Measurements from ENCODE around the gene SIRT7. TPM values are rescaled to one million over a fixed set of nuclear protein-coding genes. Genes with fewer than 3 reads are reported as not detected.

Gene SIRT7
- total and polyA plus RNA-seq, 4 donors = 5.8 to 24.2 (median 15.4) TPM

DNA sequence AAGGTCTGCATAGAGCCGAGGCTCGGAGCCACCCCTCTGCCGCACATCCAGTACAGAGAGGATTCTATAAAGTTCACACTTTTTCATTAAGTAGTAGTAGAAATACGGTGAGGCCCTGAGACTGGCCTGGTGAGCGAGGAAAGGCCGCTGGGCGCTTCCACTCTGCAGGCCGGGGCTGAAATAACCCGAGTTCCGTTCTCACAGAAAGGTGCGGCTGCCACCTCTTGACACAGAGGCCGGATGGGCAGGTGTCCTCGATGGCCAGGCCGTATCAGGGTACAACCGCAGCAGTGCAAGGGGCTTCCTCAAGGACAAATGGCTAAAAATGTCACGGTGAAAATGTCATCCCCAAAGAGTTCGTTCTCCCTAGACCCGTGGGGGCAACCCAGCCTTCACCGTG, 6.0 kb downstream of the SIRT7 start:
- Histone ChIP-seq H3K27ac (ENCODE audit: low read depth, low read length) (peak overlapping the region; percentile 42), H3K4me1 (ENCODE audit: control insufficient read depth, insufficient read depth, low read length) (peaks cover 29% of the 10 kb centered on the region), H3K36me3 (ENCODE audit: control insufficient read depth, insufficient read depth, low read length) (peaks cover 69% of the 10 kb centered on the region), H3K4me3 (ENCODE audit: low read depth, low read length) (no peak overlapping the region), H3K27me3 (ENCODE audit: control insufficient read depth, insufficient read depth, low read length) (no peaks in the 10 kb centered on the region), H3K9me3 (ENCODE audit: control insufficient read depth, insufficient read depth, low read length) (no peaks in the 10 kb centered on the region)
- no peak for DNase-seq (ENCODE audit: low read depth in 4 of 6, low spot score in 6 of 6)
- WGBS (ENCODE audit: insufficient coverage) = 89% methylated on average over 16 of the region's 19 CpGs

DNA sequence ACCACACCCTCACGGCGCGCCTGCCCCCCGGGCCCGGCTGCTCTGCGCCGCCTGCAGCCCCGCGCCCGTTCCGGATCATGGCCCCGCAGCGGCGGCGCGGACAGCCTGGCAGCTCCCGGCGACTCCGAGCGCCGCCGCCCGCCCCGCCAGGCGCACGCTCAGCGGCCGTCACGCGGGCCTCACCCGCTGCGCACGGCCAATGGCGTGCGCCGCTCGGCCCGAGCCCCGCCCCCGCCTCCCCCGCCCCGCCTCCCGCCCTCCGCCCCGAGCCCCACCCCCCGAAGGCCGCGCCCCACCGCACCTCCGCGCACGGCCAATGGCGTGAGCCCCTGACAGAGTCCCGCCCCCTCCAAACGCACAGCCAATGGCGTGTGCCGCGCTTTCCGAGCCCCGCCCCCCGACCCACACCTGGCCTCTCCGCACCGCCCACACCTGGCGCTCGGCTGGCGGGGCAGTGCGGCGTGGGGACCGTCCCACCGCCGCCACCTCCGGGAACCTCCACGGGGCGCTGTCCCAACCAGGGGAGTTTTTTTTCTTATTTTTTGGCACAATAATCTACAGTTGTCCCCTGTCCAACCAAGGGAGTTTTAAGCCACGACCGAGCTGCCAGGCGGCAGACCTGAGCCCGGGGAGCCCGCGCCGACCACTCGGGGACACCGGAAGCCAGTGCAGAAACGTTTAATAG, 6.6 kb downstream of the SIRT7 start, which contains the start of gene PCYT2:
Gene PCYT2, minus strand, starts transcription at position 123 of the 685 bp plus-strand sequence. Its CDS starts 44 bp downstream, at position 79.
- peaks cover 24% of the 10 kb centered on the region for H3K4me1 ChIP-seq (ENCODE audit: control insufficient read depth, insufficient read depth, low read length)
- peak within 1 kb of the TSS; percentile 42 for H3K27ac ChIP-seq (ENCODE audit: low read depth, low read length)
- H3K4me3 ChIP-seq (ENCODE audit: low read depth, low read length) = peak within 1 kb of the TSS; percentile 59
- H3K9me3 ChIP-seq (ENCODE audit: control insufficient read depth, insufficient read depth, low read length) = no peaks in the 10 kb centered on the region
- H3K27me3 ChIP-seq (ENCODE audit: control insufficient read depth, insufficient read depth, low read length) = no peaks in the 10 kb centered on the region
- H3K36me3 ChIP-seq (ENCODE audit: control insufficient read depth, insufficient read depth, low read length) = peaks cover 75% of the 10 kb centered on the region
- 2% methylated on average over 42 of the region's 84 CpGs for WGBS (ENCODE audit: insufficient coverage)
- peak; percentile 38 to 97 (median 81) for DNase-seq (ENCODE audit: low read depth in 4 of 6, low spot score in 6 of 6)

DNA sequence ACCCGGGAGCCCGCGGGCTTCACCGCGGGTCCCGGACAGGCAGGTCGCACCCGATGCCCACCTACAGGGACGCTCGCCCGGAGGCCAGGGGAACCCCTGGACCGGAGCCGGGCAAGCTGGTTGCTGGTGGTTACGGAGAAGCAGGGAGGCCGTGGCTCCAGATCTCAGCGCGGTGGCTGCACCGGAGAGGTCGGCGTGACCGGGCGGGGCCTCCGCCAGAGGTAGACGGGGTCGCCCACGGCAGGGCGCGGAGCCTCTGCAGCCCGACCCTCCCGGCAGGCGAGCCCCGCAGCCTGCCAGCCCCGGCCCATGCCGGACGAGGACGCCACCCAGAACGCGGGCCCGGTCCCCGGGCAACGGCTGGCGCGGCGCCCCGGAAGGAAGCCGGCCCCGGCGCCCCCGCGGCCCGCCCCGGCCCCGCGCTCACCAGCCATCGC, 7.1 kb downstream of the SIRT7 start:
- H3K27ac ChIP-seq (ENCODE audit: low read depth, low read length) = no peak overlapping the region
- WGBS (ENCODE audit: insufficient coverage) = 0% methylated on average over 55 of the region's 55 CpGs

GRCh38 chr17:81909966-81910839, 7.8 kb downstream of the SIRT7 start:
- Histone ChIP-seq H3K27ac (ENCODE audit: low read depth, low read length) (no peak overlapping the region), H3K4me3 (ENCODE audit: low read depth, low read length) (peak overlapping the region; percentile 59), H3K9me3 (ENCODE audit: control insufficient read depth, insufficient read depth, low read length) (no peaks in the 10 kb centered on the region), H3K36me3 (ENCODE audit: control insufficient read depth, insufficient read depth, low read length) (peaks cover 80% of the 10 kb centered on the region), H3K4me1 (ENCODE audit: control insufficient read depth, insufficient read depth, low read length) (peaks cover 24% of the 10 kb centered on the region), H3K27me3 (ENCODE audit: control insufficient read depth, insufficient read depth, low read length) (no peaks in the 10 kb centered on the region)
- 32% methylated on average over 21 of the region's 23 CpGs for WGBS (ENCODE audit: insufficient coverage)
- DNase-seq (ENCODE audit: low read depth in 4 of 6, low spot score in 6 of 6) = no peak

More for the DNA sequence above, 7.1 kb downstream of the SIRT7 start:
- Histone ChIP-seq H3K36me3 (ENCODE audit: control insufficient read depth, insufficient read depth, low read length) (peaks cover 80% of the 10 kb centered on the region), H3K9me3 (ENCODE audit: control insufficient read depth, insufficient read depth, low read length) (no peaks in the 10 kb centered on the region), H3K27me3 (ENCODE audit: control insufficient read depth, insufficient read depth, low read length) (no peaks in the 10 kb centered on the region), H3K4me3 (ENCODE audit: low read depth, low read length) (peak overlapping the region; percentile 59), H3K4me1 (ENCODE audit: control insufficient read depth, insufficient read depth, low read length) (peaks cover 24% of the 10 kb centered on the region)
- DNase-seq (ENCODE audit: low read depth in 4 of 6, low spot score in 6 of 6) = peak in 1 of 6 donors; percentile 11

DNA sequence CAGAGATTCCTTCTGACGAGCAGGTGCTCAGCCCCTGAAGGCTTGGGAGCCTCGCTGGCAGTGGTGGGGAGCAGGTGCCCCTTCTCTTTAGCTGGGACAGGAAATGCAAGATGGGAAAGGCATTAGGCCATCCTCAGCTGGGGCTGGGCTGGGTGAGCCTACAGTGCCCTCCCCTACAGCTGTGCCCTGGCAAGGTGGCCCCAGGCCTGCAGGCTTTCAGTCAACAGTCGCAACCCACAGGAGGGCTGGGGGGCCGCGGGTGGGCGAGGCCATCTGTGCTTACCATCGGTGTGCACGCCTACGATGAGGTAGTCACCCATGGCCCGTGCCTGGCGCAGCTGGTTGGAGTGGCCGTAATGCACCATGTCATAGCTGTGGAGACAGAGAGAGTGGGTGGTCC, 8.7 kb downstream of the SIRT7 start:
- DNase-seq (ENCODE audit: low read depth in 4 of 6, low spot score in 6 of 6) = no peak
- Histone ChIP-seq H3K4me3 (ENCODE audit: low read depth, low read length) (no peak overlapping the region), H3K9me3 (ENCODE audit: control insufficient read depth, insufficient read depth, low read length) (no peaks in the 10 kb centered on the region), H3K27ac (ENCODE audit: low read depth, low read length) (no peak overlapping the region), H3K27me3 (ENCODE audit: control insufficient read depth, insufficient read depth, low read length) (no peaks in the 10 kb centered on the region), H3K4me1 (ENCODE audit: control insufficient read depth, insufficient read depth, low read length) (peaks cover 24% of the 10 kb centered on the region), H3K36me3 (ENCODE audit: control insufficient read depth, insufficient read depth, low read length) (peaks cover 80% of the 10 kb centered on the region)
- 90% methylated on average over 12 of the region's 12 CpGs for WGBS (ENCODE audit: insufficient coverage)

DNA sequence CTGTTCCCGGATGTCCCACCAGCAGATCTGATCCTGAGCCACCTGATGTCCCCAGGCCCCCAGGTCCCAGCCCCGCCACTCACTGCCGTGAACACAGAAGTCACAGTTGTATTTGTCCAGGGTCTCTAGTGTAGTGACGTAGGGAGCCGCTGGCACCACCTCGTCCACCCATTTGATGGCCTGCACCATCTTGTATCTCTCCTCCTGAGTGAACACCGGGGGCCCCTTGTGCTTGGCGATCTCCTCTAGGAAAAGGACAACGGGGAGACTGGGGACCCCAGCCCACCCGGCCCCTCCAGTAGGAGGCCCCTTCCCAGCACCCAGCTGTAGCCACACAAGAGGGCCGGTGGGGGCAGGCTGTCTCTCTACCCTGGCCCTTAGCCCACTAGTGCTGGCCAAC, 9.2 kb downstream of the SIRT7 start:
- Histone ChIP-seq H3K27ac (ENCODE audit: low read depth, low read length) (no peak overlapping the region), H3K9me3 (ENCODE audit: control insufficient read depth, insufficient read depth, low read length) (no peaks in the 10 kb centered on the region), H3K27me3 (ENCODE audit: control insufficient read depth, insufficient read depth, low read length) (no peaks in the 10 kb centered on the region), H3K4me3 (ENCODE audit: low read depth, low read length) (no peak overlapping the region), H3K4me1 (ENCODE audit: control insufficient read depth, insufficient read depth, low read length) (peaks cover 24% of the 10 kb centered on the region), H3K36me3 (ENCODE audit: control insufficient read depth, insufficient read depth, low read length) (peaks cover 80% of the 10 kb centered on the region)
- DNase-seq (ENCODE audit: low read depth in 4 of 6, low spot score in 6 of 6) = no peak
- 90% methylated on average over 8 of the region's 11 CpGs for WGBS (ENCODE audit: insufficient coverage)

DNA sequence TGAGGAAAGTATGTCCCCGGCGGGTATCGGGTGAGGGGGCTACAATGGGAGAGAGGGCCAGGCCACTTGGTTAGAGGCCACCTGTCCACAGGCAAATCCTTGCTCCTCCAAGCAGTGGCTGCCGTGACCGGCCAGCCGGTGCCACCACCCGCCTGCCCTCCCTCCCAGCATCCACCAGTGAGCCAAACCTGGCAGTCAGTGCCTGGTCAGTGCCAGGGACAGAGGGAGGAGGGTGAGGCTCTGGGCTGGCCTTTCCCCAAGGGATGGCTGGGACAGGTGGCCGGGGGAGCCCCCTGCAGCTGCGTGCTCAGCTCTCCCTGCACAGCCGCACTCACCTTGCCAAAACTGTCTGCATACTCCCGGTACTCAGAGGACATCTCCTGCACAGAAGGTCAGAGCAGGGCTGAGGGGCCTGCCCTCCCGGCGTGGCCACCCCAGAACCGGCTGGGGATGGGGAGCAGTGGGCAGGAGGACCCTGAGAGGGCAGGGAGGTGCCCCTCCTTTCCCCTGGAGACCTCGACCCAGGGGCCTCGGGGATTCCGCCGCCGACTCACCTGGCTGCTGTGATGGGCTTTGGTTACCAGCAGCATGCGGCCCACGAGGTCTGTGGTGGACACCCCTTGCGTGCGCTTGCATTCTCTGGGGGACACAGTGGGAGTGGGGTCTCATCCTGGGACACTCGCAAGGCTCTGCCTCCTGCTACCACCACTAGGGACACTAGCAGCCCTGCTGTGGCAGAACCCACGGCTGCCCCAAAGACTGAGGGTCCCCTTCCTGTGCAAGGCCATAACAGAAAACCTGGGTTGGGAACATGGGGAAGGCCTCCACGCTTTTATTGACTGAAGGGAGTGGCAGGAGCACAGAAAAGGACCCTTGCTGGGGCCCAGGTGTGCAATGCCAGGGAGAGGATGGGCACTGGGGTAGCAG, 10.5 kb downstream of the SIRT7 start:
- no peak overlapping the region for H3K27ac ChIP-seq (ENCODE audit: low read depth, low read length)
- 94% methylated on average over 19 of the region's 26 CpGs for WGBS (ENCODE audit: insufficient coverage)
- peaks cover 79% of the 10 kb centered on the region for H3K36me3 ChIP-seq (ENCODE audit: control insufficient read depth, insufficient read depth, low read length)
- no peak overlapping the region for H3K4me3 ChIP-seq (ENCODE audit: low read depth, low read length)
- no peaks in the 10 kb centered on the region for H3K9me3 ChIP-seq (ENCODE audit: control insufficient read depth, insufficient read depth, low read length)
- no peaks in the 10 kb centered on the region for H3K27me3 ChIP-seq (ENCODE audit: control insufficient read depth, insufficient read depth, low read length)
- peaks cover 34% of the 10 kb centered on the region for H3K4me1 ChIP-seq (ENCODE audit: control insufficient read depth, insufficient read depth, low read length)
- no peak for DNase-seq (ENCODE audit: low read depth in 4 of 6, low spot score in 6 of 6)

- Histone ChIP-seq H3K27ac (ENCODE audit: low read depth, low read length) (no peak overlapping the region), H3K9me3 (ENCODE audit: control insufficient read depth, insufficient read depth, low read length) (no peaks in the 10 kb centered on the region), H3K36me3 (ENCODE audit: control insufficient read depth, insufficient read depth, low read length) (peaks cover 73% of the 10 kb centered on the region), H3K4me3 (ENCODE audit: low read depth, low read length) (no peak overlapping the region), H3K4me1 (ENCODE audit: control insufficient read depth, insufficient read depth, low read length) (peaks cover 34% of the 10 kb centered on the region), H3K27me3 (ENCODE audit: control insufficient read depth, insufficient read depth, low read length) (no peaks in the 10 kb centered on the region)
- 93% methylated on average over 15 of the region's 15 CpGs for WGBS (ENCODE audit: insufficient coverage)
- no peak for DNase-seq (ENCODE audit: low read depth in 4 of 6, low spot score in 6 of 6)
Measured at GRCh38 chr17:81906476-81907218, 11.3 kb downstream of the SIRT7 start.

All from spinal cord (tissue), 10 donors.